HL-60/S4 treated with retinoic acid at 250 ng/mL for 4 days and 3 days (cell line): ENCODE data around the gene CHERP.
"Not testable (repeated sequence)": the region's sequence is repeated elsewhere in the genome, so short reads cannot be mapped to it uniquely, and the experiment has no call there.

ENCODE experiments used
- in situ Hi-C: fragments of 300-500 bp; cut with MboI; formaldehyde crosslinking; loops from 2 replicates; pipeline ENCODE4 v1.7.0; 2022; ENCODE audit warnings: low sequenced_read_pairs

CHERP gene

DNA sequence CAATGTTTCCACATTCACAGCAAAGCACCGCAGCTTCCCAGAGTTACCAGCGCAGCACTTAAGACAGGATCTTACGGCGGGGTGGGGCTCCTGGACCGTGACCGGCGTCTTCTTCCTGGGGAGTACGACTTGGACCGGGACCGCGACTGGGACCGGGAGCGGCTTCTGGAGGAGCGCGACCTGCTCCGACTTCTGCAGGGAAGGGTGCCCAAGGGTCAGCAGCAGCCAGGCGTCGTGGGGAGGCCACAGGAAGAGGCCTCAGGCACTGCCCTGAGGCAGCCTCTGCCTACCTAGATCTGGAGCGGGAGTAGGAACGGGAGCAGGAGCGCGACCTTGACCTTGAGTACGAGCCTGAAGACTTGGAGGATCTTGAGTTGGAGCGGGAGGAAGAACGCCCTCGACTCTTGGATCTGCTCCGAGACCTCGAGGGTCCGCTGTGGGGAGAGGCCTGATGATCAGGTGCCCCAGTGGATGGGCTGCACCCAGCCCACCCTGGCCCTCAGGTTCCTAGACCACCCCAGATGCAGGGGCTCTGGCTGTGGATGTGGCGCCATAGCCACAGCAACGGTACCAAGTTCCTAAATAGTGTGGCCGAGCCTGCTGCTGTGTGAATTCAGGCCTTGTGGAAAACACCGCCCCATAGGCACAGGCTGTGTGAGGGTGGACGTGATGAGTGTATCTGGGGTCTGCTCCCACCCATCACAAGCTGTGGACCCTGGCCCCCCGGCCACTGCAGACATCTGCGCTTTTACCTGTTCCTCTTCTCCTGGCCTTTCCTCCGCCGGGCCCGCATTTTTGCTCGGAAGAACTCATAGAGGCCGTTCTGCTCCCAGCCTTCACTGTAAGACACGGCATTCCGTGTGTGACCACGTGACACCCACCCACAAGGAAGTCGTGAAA, 21.9 kb downstream of the CHERP start:
- in situ Hi-C loops, result no loop called here

DNA sequence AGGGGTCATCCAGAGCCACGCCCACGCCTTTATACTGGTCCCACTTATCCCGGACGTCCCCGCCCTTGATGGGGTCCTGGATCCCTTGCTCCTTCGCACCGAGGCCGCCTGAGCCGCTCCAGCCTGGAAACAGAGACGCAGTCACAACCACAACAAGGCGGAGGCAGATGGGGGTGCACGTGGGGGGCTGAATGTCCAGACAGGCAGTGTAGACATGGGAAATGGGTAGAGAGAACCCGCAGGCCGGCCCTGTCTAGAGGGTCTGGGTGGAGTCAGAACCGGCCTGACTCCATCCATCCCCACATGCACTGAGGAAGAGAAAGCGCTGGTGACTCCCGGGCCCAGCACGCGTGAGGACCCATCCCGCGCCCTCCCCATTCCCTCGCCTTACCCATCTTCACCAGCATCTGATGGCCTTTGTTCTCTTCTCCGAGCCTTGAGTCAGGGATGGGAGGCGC, 23.0 kb downstream of the CHERP start:
- in situ Hi-C loops, result no loop called here

DNA sequence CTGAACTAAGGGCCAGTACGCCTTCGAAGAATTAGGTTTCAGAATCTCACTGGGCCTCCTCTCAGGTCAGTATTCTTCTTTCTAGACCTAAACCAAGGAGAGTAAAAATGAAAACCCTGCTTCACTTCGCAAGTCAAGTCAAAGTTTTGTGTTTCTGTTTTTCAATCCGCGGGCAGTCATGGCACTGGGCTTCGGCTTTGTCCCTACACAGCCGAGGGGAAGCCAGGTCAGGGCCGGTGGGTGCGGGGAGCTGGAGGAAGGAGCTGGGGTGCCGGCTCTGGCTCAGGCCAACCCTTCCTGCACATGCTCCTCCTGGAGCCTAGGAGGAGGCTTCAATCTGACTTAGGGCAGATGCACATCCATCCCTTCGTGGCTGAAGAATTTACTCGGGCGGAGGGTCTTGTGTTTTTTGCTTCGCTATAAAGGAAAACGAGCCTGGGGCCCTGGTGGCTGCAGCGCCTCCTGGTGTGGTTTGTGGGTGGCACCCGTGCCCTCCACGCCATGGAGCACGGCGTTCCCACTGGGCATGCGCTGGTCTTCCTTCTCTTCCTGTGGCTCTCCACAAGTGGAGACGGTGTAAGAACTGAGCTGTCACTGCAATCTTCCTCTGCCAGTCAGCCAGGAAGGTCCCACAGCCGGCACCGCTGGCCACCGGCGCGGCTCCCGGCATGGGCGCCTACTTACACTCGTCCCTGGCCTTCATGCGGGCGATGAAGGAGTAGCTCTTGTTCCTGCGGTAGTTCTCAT, 23.6 kb downstream of the CHERP start:
- in situ Hi-C loops, result no loop called here

DNA sequence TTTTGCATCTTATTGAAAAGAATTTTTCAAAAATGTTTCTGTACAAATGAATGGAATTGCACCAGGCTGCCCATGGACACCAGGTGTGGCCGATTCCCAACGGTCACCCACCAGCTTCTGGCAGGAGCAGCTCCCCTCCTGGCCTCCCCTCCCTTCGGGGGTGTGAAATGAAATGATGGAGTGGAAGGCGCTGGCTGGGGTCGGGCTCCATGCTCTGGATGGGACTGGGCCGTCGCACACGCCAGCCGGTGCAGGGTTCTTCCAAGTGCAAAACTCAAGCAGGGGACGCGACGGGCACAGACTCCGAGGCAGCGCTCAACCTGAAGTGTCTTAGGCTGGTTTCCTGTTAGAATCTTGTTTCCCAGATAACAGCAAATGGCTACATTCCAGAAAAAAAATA, 24.2 kb downstream of the CHERP start:
- in situ Hi-C loops, result no loop called here

DNA sequence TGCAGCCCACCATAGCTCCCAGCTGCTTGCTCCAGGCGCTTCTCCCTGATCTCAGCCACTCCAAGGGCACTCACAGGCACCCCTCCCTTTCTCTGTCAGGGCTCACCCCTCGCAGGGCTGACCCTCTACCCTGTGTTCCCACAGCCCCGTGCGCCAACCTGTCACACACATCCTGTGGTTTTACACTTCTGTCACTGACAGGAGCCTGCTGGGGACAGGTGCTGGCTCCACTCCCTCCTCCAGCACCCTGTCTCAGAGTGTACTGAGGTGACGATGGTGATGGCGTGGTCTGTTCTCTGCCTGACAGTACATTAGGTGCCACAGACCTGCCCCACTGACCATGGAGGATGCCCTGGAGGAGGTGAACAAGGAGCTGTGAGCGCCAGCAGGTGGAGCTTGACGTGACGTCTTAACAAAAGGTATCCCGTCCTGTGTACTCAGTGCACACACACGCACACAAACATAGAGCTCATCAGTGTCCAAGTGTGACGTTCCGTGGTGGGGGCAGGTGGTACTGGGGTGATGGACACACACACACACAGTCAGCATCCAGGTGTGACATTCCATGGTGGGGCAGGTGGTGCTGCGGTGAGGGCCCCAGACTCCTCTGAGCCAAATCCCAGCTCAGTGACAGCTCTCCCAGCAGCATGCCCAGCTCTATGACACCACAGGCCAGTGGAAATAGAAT, 25.2 kb downstream of the CHERP start:
- in situ Hi-C loops, result no loop called here

DNA sequence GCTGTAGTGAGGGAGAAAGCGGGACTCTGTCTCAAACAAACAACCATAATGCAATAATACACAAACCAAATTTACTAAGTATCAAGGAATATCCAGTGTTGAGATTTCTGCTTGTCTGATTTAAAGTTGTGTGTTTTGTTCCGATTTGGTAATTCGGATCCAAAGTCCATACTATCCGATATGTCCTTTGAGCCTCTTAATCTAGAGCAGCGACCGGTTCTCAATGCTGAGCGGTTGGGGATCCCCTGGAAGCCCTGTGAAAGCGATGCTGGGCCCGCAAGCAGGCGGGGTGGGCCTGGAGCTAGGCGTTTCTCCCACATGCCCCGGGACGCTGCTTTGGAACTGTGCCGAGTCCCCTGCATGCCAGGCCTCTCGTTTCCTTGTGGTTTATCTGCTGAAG, 25.9 kb downstream of the CHERP start:
- in situ Hi-C loops, result no loop called here

DNA sequence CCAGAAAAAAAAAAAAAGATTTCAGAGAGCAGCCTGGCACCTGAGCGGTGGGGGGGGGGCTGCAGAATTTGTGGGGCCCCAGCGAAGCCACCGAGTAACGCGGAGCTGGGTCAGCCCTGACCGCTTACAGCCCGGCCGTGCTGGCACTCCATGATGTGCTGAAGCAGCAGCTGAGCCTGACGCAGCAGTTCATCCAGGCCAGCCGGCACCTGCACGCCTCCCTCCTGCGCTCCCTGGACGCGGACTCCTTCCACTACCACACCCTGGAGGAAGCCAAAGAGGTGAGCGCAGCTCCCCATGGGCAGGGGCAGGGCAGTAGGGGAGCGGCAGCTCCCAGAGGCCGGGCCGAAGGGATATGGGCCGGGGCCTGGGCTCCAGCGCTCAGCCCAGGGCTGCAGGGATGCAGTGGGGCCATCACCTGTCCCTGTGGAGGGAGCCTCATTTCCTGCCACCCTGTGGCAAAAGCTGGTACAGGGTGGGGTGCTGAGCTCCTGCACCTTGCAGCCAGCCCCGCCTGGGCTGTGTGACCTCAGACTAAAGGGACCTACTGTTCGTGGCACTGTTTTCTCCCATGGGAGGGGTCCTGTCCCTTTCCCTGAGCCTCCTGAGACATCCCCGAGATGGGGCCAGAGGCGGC, 27.7 kb downstream of the CHERP start:
- in situ Hi-C loops, result no loop called here

DNA sequence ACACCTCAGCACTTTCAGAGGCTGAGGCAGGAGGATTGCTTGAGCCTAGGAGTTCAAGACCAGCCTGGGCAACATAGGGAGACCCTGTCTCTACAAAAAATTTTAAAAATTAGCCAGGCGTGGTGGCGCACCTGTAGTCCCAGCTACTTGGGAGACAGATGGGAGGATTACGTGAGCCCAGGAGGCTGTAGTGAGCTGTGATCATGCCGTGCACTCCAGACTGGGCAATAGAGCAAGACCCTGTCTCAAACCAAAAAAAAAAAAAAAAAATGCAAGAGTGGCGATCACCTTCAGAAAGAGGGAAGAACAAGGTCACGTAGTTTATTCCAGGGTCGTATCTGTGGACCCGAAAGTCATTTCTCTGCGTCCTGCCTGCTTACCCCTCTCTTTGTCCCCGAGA, 29.6 kb downstream of the CHERP start:
- in situ Hi-C loops, result not testable (repeated sequence)

DNA sequence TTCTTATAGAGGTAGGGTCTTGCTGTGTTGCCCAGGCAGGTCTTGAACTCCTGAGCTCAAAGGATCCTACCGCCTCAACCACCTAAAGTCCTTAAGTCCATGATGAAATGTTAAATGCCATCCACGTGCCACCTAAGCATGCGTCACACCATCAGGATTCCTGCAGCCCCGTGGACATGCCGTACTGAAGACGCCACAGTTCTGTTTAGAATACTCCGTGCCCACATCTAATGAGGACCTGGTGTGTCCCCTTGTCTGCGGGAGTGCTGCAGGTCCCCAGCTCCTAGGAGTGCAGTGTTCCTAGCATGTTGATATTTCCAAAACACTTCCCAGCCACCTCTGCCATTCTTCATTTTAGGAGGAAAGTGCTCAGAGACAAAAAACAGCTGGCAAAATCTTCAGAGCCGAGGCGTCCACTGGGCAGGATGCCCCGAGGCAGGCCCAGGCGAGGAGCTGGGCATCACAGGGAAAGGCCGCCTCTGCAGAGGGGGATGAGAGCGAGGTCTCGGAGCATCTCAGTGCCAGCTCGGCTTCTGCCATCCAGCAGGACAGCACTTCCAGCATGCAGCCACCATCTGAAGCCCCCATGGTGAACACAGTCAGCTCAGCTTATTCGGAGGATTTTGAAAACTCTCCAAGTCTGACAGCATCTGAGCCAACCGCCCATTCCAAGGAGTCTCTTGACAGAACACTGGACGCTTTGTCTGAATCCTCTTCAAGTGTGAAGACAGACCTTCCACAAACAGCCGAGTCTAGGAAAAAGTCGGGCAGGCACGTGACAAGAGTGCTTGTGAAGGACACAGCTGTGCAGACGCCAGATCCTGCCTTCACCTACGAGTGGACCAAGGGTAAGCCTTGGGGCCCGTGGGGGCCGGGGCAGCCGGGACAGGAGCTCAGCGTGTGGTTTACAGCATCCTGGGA, 32.8 kb downstream of the CHERP start:
- in situ Hi-C loops, result no loop called here

DNA sequence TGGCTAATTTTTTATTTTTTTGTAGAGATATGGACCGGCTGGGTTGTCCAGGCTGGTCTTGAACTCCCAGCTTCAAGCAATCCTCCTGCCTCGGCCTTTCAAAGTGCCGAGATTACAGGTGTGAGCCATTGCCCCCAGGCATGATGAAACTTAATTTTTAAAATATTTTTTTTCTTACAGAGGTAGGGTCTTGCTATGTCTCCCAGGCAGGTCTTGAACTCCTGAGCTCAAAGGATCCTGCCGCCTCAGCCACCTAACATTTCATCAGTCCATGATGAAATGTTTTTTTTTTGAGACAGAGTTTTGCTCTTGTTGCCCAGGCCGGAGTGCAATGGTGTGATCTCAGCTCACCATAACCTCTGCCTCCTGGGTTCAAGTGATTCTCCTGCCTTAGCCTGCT, 33.7 kb downstream of the CHERP start:
- in situ Hi-C loops, result no loop called here

DNA sequence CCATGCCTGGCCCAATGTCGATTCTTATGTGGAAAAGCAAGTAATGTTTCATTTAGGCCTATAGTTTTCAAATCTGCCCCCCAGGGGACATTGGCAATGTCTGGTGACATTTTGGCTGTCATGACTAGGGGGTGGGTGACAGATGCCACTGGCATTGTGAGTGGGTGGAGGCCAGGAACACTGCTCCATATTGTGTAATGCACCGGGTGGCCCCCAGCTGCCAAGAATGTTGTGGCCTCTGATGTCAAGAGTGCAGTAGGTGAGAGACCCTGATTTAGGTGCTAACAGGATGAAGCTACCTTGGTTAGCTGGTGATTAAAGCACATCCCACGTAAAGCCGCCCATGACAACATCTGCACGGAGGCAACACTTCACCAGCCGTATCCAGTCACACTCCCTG, 35.3 kb downstream of the CHERP start:
- in situ Hi-C loops, result no loop called here

DNA sequence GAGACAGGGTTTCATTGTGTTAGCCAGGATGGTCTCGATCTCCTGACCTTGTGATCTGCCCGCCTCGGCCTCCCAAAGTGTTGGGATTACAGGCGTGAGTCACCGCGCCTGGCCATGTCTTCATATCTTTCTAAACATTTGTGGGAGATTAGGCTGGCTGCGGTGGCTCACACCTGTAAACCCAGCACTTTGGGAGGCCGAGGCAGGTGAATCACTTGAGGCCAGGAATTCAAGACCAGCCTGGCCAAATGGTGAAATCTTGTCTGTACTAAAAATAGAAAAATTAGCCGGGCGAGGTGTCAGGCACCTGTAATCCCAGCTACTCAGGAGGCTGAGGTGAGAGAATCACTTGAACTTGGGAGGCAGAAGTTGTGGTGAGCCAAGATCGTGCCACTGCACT, 36.1 kb downstream of the CHERP start:
- in situ Hi-C loops, result not testable (repeated sequence)

DNA sequence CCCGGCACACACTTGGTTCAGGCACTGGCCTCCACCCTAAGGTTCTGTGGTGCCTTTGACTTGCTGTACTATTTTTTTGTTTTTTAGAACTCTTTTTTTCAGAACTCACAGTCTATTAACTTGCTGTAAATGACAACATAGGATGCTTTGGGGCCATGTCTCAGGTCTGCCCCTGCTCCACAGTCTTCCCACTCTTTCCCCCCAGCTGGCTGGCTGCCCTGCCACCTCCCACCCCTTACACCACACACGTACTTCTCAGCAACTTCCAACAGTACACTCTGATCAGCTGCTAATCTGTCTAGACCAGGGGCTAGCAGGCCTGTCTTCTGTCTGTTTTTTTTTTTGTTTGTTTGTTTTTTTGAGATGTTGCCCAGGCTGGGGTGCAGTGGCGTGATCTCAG, 38.0 kb downstream of the CHERP start:
- in situ Hi-C loops, result no loop called here

DNA sequence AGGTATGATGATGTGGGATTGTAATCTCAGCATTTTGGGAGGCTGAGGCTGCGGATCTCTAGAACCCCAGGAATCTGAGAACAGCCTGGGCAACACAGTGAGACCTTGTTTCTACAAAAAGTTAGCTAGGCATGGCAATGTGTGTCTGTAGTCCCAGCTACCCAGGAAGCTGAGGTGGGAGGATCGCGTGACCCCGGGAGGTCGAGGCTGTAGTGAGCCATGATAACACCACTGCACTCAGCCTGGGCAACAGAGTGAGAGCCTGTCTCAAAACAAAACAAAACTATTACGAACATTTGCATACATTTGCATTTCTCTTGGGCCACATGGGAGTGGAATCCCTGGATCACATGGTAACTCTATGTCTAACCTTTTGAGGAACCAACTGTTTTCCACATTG, 44.4 kb downstream of the CHERP start:
- in situ Hi-C loops, result no loop called here

DNA sequence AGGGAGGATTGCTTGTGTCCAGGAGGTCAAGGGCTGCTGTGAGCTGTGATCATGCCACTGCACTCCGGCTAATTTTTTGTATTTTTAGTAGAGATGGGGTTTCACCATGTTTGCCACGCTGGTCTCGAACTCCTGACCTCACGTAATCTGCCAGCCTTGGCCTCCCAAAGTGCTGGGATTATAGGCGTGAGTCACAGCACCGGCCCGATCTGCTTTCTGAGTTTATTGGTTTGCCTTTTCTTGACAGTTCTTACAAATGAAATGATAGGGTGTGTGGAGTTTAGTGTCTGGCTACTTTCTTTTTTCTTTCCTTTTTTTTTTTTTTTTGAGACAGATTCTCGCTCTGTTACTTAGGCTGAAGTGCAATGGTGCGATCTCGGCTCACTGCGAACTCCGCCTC, 45.2 kb downstream of the CHERP start:
- in situ Hi-C loops, result no loop called here

DNA sequence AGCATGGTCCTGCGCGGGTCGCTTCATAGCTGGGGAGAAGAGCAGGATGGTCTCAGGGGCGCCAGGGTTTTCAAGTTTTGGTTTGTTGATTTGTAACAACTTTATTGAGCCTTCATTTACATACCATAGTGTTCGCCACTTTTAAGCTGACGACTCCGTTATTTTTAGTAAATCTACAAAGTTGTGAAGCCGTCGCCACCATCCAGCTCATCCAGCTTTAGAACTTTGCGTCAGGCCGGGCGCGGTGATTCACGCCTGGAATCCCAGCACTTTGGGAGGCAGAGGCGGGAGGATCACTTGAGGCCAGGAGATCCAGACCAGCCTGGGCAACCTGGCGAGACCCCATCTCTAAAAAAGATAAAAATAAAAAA, 45.6 kb downstream of the CHERP start:
- in situ Hi-C loops, result no loop called here

DNA sequence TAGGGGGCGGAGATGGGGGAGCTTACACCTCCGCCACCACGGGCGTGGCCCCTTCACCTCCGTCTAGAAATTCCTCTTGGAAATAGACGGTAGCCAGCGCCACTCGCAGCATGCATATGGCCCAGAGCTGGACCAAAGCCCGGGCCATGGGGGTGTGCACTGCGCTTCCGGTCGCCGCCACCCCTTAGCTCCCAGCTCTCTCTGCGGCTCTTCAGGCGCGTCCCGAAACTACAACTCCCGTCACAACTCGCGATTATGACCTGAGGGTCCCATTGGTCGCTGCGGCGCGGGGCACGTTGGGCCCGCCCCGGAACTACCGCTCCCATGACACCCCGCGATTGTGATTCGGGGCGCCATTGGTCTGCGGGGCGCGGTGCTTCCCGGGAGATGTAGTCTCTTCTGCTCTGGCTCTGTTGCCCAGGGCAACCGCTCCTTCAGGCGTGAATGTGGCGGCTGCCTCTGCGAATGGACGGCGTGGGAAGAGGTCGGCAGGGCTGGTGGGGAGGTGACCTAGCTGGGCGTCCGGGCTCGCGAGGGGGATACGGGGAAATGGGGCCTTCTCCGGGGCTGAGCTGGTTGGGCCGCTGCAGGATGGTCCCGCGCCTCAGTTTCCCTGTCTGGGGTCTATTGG, 46.1 kb downstream of the CHERP start, which contains the start of the genes C19orf44 and CALR3:
Gene C19orf44 (plus strand): TSS at position 413 of the 631 bp plus-strand sequence. CDS start 4,399 bp downstream, outside the sequence.
Gene CALR3 (minus strand): TSS at position 186 of the 631 bp plus-strand sequence. CDS start 38 bp downstream, at position 148.
- in situ Hi-C loops, result no loop called here

DNA sequence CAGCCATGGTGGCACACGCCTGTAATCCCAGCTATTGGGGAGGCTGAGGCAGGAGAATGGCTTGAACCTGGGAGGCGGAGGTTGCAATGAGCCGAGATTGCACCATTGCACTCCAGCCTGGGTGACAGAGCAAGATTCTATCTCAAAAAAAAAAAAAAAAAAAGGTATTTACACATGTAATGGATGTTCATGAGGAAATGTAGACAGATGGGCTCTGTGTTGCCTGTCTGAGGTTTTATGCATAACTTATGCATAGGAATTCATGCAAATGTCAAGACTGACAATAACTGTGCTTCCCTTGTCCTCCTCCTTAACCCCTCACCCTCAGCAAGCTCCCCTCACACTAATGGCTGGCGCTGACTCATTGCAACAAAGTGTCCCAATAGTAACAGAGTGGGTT, 55.8 kb downstream of the CHERP start:
- in situ Hi-C loops, result not testable (repeated sequence)

DNA sequence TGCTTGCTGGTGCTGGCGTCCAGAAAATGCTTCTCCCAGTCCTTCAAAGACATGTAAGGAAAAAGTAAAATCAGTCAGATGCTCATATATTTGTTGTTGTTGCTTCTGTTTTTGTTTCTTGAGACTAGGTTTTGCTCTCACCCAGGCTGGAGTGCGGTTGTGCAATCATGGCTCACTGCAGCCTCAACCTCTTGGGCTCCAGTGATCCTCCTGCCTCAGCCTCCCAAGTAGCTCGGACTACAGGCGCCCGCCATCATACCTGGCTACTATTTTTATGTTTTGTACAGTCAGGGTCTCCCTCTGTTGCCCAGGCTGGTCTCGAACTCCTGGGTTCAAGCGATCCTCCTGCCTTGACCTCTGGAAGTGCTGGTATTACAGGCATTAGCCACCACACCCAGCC, 59.5 kb downstream of the CHERP start:
- in situ Hi-C loops, result no loop called here
